Liver (tissue), 3 donors: ENCODE measurements around the gene EP300.

Experiments used
- ATF3 ChIP-seq: IDR thresholded peaks from 2 replicates; pipeline ENCODE4 v1.6.1; 2016; ENCODE audit warnings: antibody characterized with exemption
- CTCF ChIP-seq: fragments of 150-350 bp; IDR thresholded peaks from 2 replicates; pipeline ENCODE4 v1.5.1; 2017; ENCODE audit warnings: improper control_type of control experiment, low read depth, low read length; ENCODE audit not compliant: missing input control
- GABPA ChIP-seq, 2 donors: IDR thresholded peaks in 1 of 2; conservative IDR thresholded peaks in 1 of 2; 2 replicates each; pipeline ENCODE4 v1.6.1; 2016; ENCODE audit warnings: antibody characterized with exemption in 2 of 2, mild to moderate bottlenecking in 1 of 2, moderate library complexity in 1 of 2
- MAX ChIP-seq: IDR thresholded peaks from 2 replicates; pipeline ENCODE4 v1.6.1; 2016; ENCODE audit warnings: antibody characterized with exemption
- NR2F2 ChIP-seq: IDR thresholded peaks from 2 replicates; pipeline ENCODE4 v1.6.1; 2016; ENCODE audit warnings: antibody characterized with exemption
- RAD21 ChIP-seq, 2 donors: IDR thresholded peaks; 2 replicates each; pipeline ENCODE4 v1.6.1; 2016; ENCODE audit warnings: antibody characterized with exemption in 2 of 2, mild to moderate bottlenecking in 2 of 2
- REST ChIP-seq: IDR thresholded peaks from 2 replicates; pipeline ENCODE4 v1.6.1; 2016; ENCODE audit warnings: antibody characterized with exemption, mild to moderate bottlenecking
- RXRA ChIP-seq, 2 donors: IDR thresholded peaks; 2 replicates each; pipeline ENCODE4 v1.6.1; 2017 to 2018; ENCODE audit warnings: antibody characterized with exemption in 2 of 2, mild to moderate bottlenecking in 1 of 2
- TAF1 ChIP-seq: conservative IDR thresholded peaks from 2 replicates; pipeline ENCODE4 v1.6.1; 2016; ENCODE audit warnings: antibody characterized with exemption, mild to moderate bottlenecking
- YY1 ChIP-seq: IDR thresholded peaks from 2 replicates; pipeline ENCODE4 v1.6.1; 2016; ENCODE audit warnings: antibody characterized with exemption, mild to moderate bottlenecking
- ZBTB33 ChIP-seq: IDR thresholded peaks from 2 replicates; pipeline ENCODE4 v1.6.1; 2016; ENCODE audit warnings: antibody characterized with exemption
- donor health status: healthy.
- donor health status: healthy.

GRCh38 chr22:41099036-41099435 lies 6.6 kb downstream of the EP300 start:
- TF ChIP-seq CTCF = no peak
- TF ChIP-seq MAX = no peak
- no peak for TF ChIP-seq ATF3
- no peak for TF ChIP-seq YY1
- TF ChIP-seq RXRA (IDR thresholded peaks at IDR 0.05) = no peak
- no peak for TF ChIP-seq ZBTB33
- no peak for TF ChIP-seq TAF1
- no peak for TF ChIP-seq RAD21 (IDR thresholded peaks at IDR 0.05)
- no peak for TF ChIP-seq GABPA (IDR thresholded peaks at IDR 0.05 in 1 of 2, conservative IDR thresholded peaks at IDR 0.05 in 1 of 2)
- no peak for TF ChIP-seq REST
- no peak for TF ChIP-seq NR2F2
